GM19395 (cell line): ENCODE data around the gene NEDD4L.

Experiments
- ATAC-seq: cut with Tn5 transposase; IDR thresholded peaks from one replicate; pipeline ENCODE4 v1.9.1; 2021; ENCODE audit warnings: mild to moderate bottlenecking, moderate library complexity; ENCODE audit not compliant: unreplicated experiment

NEDD4L gene

GRCh38 chr18:58284699-58285448 lies 240.8 kb downstream of the NEDD4L start:
- ATAC-seq, result no peak

- no peak for ATAC-seq
Measured at GRCh38 chr18:58285449-58286130, 241.6 kb downstream of the NEDD4L start.

- no peak for ATAC-seq
Measured at GRCh38 chr18:58286632-58287352, 242.8 kb downstream of the NEDD4L start.

- no peak for ATAC-seq
Measured at GRCh38 chr18:58287353-58288274, 243.6 kb downstream of the NEDD4L start.

GRCh38 chr18:58288921-58289797 lies 245.1 kb downstream of the NEDD4L start:
- peak; percentile 91 for ATAC-seq

- no peak for ATAC-seq
Measured at GRCh38 chr18:58290116-58290695, 246.2 kb downstream of the NEDD4L start.

GRCh38 chr18:58291131-58291530 lies 247.1 kb downstream of the NEDD4L start:
- ATAC-seq, result no peak

- ATAC-seq, result no peak
Measured at GRCh38 chr18:58292638-58293037, 248.6 kb downstream of the NEDD4L start.

- no peak for ATAC-seq
Measured at GRCh38 chr18:58297198-58297597, 253.2 kb downstream of the NEDD4L start.

GRCh38 chr18:58298251-58299134 lies 254.5 kb downstream of the NEDD4L start:
- no peak for ATAC-seq

- ATAC-seq, result no peak
Measured at GRCh38 chr18:58299135-58299473, 255.1 kb downstream of the NEDD4L start.

- no peak for ATAC-seq
Measured at GRCh38 chr18:58299936-58300335, 255.9 kb downstream of the NEDD4L start.

GRCh38 chr18:58300867-58301266 lies 256.8 kb downstream of the NEDD4L start:
- ATAC-seq, result no peak

- no peak for ATAC-seq
Measured at GRCh38 chr18:58302811-58303210, 258.8 kb downstream of the NEDD4L start.

GRCh38 chr18:58303363-58303762 lies 259.3 kb downstream of the NEDD4L start:
- peak; percentile 88 for ATAC-seq

GRCh38 chr18:58305792-58306191 lies 261.8 kb downstream of the NEDD4L start:
- ATAC-seq, result no peak

- no peak for ATAC-seq
Measured at GRCh38 chr18:58307441-58307840, 263.4 kb downstream of the NEDD4L start.

- no peak for ATAC-seq
Measured at GRCh38 chr18:58308463-58308862, 264.4 kb downstream of the NEDD4L start.

- no peak for ATAC-seq
Measured at GRCh38 chr18:58309099-58309498, 265.1 kb downstream of the NEDD4L start.
